EH (cell line): ENCODE results near the gene EIF4ENIF1.
A peak's percentile ranks its signal among the peaks of the same experiment; 100 is the strongest.
"Not testable (repeated sequence)": the region's sequence is repeated elsewhere in the genome, so short reads cannot be mapped to it uniquely, and the experiment has no call there.

Experiments used
- DNase-seq: peaks from one replicate; pipeline ENCODE4 v3.0.0-alpha.2; 2015; ENCODE audit warnings: low read depth

EIF4ENIF1 gene

GRCh38 chr22:31491218-31491962 lies 1.7 kb upstream of the EIF4ENIF1 start:
- DNase-seq, result no peak

- peak; percentile 82 for DNase-seq
Measured at GRCh38 chr22:31490496-31490925, 869 bp upstream of the EIF4ENIF1 start.

GRCh38 chr22:31488988-31489617 lies 539 bp downstream of the EIF4ENIF1 start:
- peak; percentile 46 for DNase-seq

GRCh38 chr22:31488346-31488883 lies 1.2 kb downstream of the EIF4ENIF1 start:
- no peak for DNase-seq

GRCh38 chr22:31486951-31487350 lies 2.7 kb downstream of the EIF4ENIF1 start:
- no peak for DNase-seq

GRCh38 chr22:31486369-31486768 lies 3.3 kb downstream of the EIF4ENIF1 start:
- DNase-seq, result not testable (repeated sequence)

- DNase-seq, result not testable (repeated sequence)
Measured at GRCh38 chr22:31482470-31482869, 7.2 kb downstream of the EIF4ENIF1 start.

GRCh38 chr22:31481129-31481528 lies 8.5 kb downstream of the EIF4ENIF1 start:
- no peak for DNase-seq

GRCh38 chr22:31477329-31477728 lies 12.3 kb downstream of the EIF4ENIF1 start:
- DNase-seq, result no peak

GRCh38 chr22:31475800-31476199 lies 13.8 kb downstream of the EIF4ENIF1 start:
- DNase-seq, result no peak

GRCh38 chr22:31474743-31475142 lies 14.9 kb downstream of the EIF4ENIF1 start:
- peak; percentile 85 for DNase-seq

- DNase-seq, result no peak
Measured at GRCh38 chr22:31465307-31465706, 24.3 kb downstream of the EIF4ENIF1 start.

GRCh38 chr22:31461699-31462098 lies 27.9 kb downstream of the EIF4ENIF1 start:
- DNase-seq, result no peak

- peak; percentile 80 for DNase-seq
Measured at GRCh38 chr22:31451709-31452571, 37.7 kb downstream of the EIF4ENIF1 start.

- no peak for DNase-seq
Measured at GRCh38 chr22:31449506-31449905, 40.1 kb downstream of the EIF4ENIF1 start.

GRCh38 chr22:31448382-31448781 lies 41.3 kb downstream of the EIF4ENIF1 start:
- DNase-seq, result peak; percentile 20

- DNase-seq, result no peak
Measured at GRCh38 chr22:31447337-31447736, 42.3 kb downstream of the EIF4ENIF1 start.

- DNase-seq, result no peak
Measured at GRCh38 chr22:31446767-31447166, 42.9 kb downstream of the EIF4ENIF1 start.

- DNase-seq, result no peak
Measured at GRCh38 chr22:31446208-31446607, 43.4 kb downstream of the EIF4ENIF1 start.

- no peak for DNase-seq
Measured at GRCh38 chr22:31445642-31446041, 44.0 kb downstream of the EIF4ENIF1 start.

GRCh38 chr22:31443516-31443915 lies 46.1 kb downstream of the EIF4ENIF1 start:
- DNase-seq, result no peak

GRCh38 chr22:31442768-31443489 lies 46.7 kb downstream of the EIF4ENIF1 start:
- no peak for DNase-seq
